Ovary (tissue), 9 donors: Measurements from ENCODE around the gene PDE3B. TPM values are rescaled to one million over a fixed set of nuclear protein-coding genes. Genes with fewer than 3 reads are reported as not detected.

Source experiments
- DNase-seq, 5 donors: peaks; one replicate each; pipeline ENCODE4 v3.0.0-alpha.2; 2019 to 2020
- H3K27ac ChIP-seq, 2 donors: fragments of 200-600 bp; one replicate each; pipeline versions ENCODE4 v1.5.1 to v1.8.0; 2019 to 2022
- H3K27me3 ChIP-seq: fragments of 200-600 bp; one replicate; pipeline ENCODE4 v1.8.0; 2022
- H3K36me3 ChIP-seq: fragments of 200-600 bp; sonication (generic); one replicate; pipeline ENCODE4 v1.5.1; 2019
- H3K4me1 ChIP-seq: one replicate; pipeline ENCODE4 v1.8.1; 2013; ENCODE audit warnings: mild to moderate bottlenecking, moderate library complexity; ENCODE audit not compliant: insufficient read depth
- H3K4me3 ChIP-seq: fragments of 200-600 bp; sonication (generic); one replicate; pipeline ENCODE4 v1.5.1; 2017
- H3K9me3 ChIP-seq, 2 donors: fragments of 200-600 bp in 1 of 2; sonication (generic) in 1 of 2; one replicate each; pipeline versions ENCODE4 v1.5.1 to v1.8.1; 2013 to 2019; ENCODE audit warnings: mild to moderate bottlenecking in 1 of 2, moderate library complexity in 1 of 2
- CTCF ChIP-seq, 3 donors: fragments of 450-650 bp in 2 of 3; fragments of 200-600 bp in 1 of 3; IDR thresholded peaks; one replicate each; pipeline versions ENCODE4 v1.5.1 to v1.8.0; 2016 to 2022; ENCODE audit warnings: antibody characterized with exemption in 3 of 3, mild to moderate bottlenecking in 1 of 3
- EP300 ChIP-seq: sonication (generic); formaldehyde crosslinking; IDR thresholded peaks from one replicate; pipeline ENCODE4 v1.6.1; 2017; ENCODE audit warnings: antibody characterized with exemption
- POLR2A ChIP-seq: fragments of 450-650 bp; IDR thresholded peaks from one replicate; pipeline ENCODE4 v1.6.1; 2017; ENCODE audit warnings: antibody characterized with exemption, mild to moderate bottlenecking, moderate library complexity
- WGBS, 3 donors: extraction: QIAGEN DNeasy Blood & Tissue Kit in 1 of 3; methylation state at CpG; one replicate each; pipeline versions ENCODE4 v1.1.5 to v1.1.7; 2013 to 2017; 5-methylcytosine and 5-hydroxymethylcytosine counted together
- intact Hi-C, 4 donors: fragments of 100-400 bp; cut with DNase I; formaldehyde crosslinking; loops; one replicate each; pipeline versions ENCODE4 v1.11.0 to v1.15.1; 2022 to 2023
- polyA plus RNA-seq, 2 donors: library from polyadenylated mRNA; stranded (reverse); fragments of 200-250 nt in 1 of 2; fragments of 350-450 nt in 1 of 2; fragmentation: Illumina TruSeq in 1 of 2; extraction: RNeasy Lipid Tissue Mini Kit (QIAGEN cat#74804) in 1 of 2; gene quantifications; one replicate each; pipeline ENCODE4 v1.2.3, GENCODE V29; 2013 to 2014
- total RNA-seq, 7 donors: library from RNA; depleted of rRNA in 2 of 7; stranded (reverse); fragments of >200 nt in 2 of 7; fragmentation: NEBNext Ultra II Directional in 3 of 7; extraction: Animal tissue kit (Norgen Biotek cat#: 25700) in 3 of 7; gene quantifications; one replicate each; pipeline versions ENCODE4 v1.1.0 to v1.2.4, GENCODE V29; 2016 to 2023
- donor health status: DM: no; HTN: no; CAD: no; lungs with moderate emphysema.
- donor health status: DM: no; HTN: no; CAD: no.
- donor health status: Bipolar disorder and iron deficiency.
- donor health status: DM: yes; HTN: yes; CAD: no.
- donor health status: DM: no; HTN: no; CAD: no.
- donor health status: DM: yes; HTN: yes; CAD: no.

Gene PDE3B
- total and polyA plus RNA-seq, 9 donors = 0.13 to 5.9 (median 1.2) TPM

GRCh38 chr11:14803846-14804245 lies 160.2 kb downstream of the PDE3B start:
- Histone ChIP-seq H3K9me3 (no peaks in the 10 kb centered on the region), H3K4me1 (no peaks in the 10 kb centered on the region), H3K27me3 (no peaks in the 10 kb centered on the region), H3K36me3 (no peaks in the 10 kb centered on the region), H3K27ac (no peak overlapping the region), H3K4me3 (no peak overlapping the region)
- 88 to 90% (median 90%) methylated on average over 2 of the region's 2 CpGs for WGBS, 3 donors
- intact Hi-C loops = no loop called here
- TF ChIP-seq EP300 (no peak), POLR2A (no peak), CTCF (IDR thresholded peaks at IDR 0.05) (no peak)
- DNase-seq = no peak

GRCh38 chr11:14809466-14809865 lies 165.9 kb downstream of the PDE3B start:
- DNase-seq = no peak
- Histone ChIP-seq H3K4me3 (no peak overlapping the region), H3K27ac (no peak overlapping the region), H3K27me3 (no peaks in the 10 kb centered on the region), H3K9me3 (no peaks in the 10 kb centered on the region), H3K36me3 (no peaks in the 10 kb centered on the region), H3K4me1 (no peaks in the 10 kb centered on the region)
- intact Hi-C loops = no loop called here
- TF ChIP-seq EP300 (no peak), POLR2A (no peak), CTCF (IDR thresholded peaks at IDR 0.05) (no peak)

GRCh38 chr11:14812757-14813156 lies 169.2 kb downstream of the PDE3B start:
- DNase-seq = no peak
- TF ChIP-seq CTCF (IDR thresholded peaks at IDR 0.05) (no peak), EP300 (no peak), POLR2A (no peak)
- Histone ChIP-seq H3K36me3 (no peaks in the 10 kb centered on the region), H3K4me1 (no peaks in the 10 kb centered on the region), H3K27me3 (no peaks in the 10 kb centered on the region), H3K9me3 (no peaks in the 10 kb centered on the region), H3K4me3 (no peak overlapping the region), H3K27ac (no peak overlapping the region)
- intact Hi-C loops = no loop called here
- 94 to 95% (median 94%) methylated on average over 3 of the region's 3 CpGs for WGBS, 3 donors

- Histone ChIP-seq H3K4me3 (no peak overlapping the region), H3K9me3 (no peaks in the 10 kb centered on the region), H3K4me1 (no peaks in the 10 kb centered on the region), H3K27ac (no peak overlapping the region), H3K36me3 (no peaks in the 10 kb centered on the region), H3K27me3 (no peaks in the 10 kb centered on the region)
- DNase-seq = no peak
- intact Hi-C loops = no loop called here
- no peak for TF ChIP-seq EP300
- TF ChIP-seq CTCF (IDR thresholded peaks at IDR 0.05) = no peak
- no peak for TF ChIP-seq POLR2A
These were observed 169.9 kb downstream of the PDE3B start for GRCh38 chr11:14813516-14813915.

- DNase-seq = no peak
- H3K9me3 ChIP-seq = no peaks in the 10 kb centered on the region
- H3K27me3 ChIP-seq = no peaks in the 10 kb centered on the region
- H3K4me1 ChIP-seq = no peaks in the 10 kb centered on the region
- no peak overlapping the region for H3K4me3 ChIP-seq
- intact Hi-C loops = no loop called here
- TF ChIP-seq EP300 (no peak), POLR2A (no peak), CTCF (IDR thresholded peaks at IDR 0.05) (no peak)
- WGBS, 3 donors = 40 to 64% (median 41%) methylated on average over 2 of the region's 2 CpGs
- no peaks in the 10 kb centered on the region for H3K36me3 ChIP-seq
- no peak overlapping the region for H3K27ac ChIP-seq
These were observed 175.2 kb downstream of the PDE3B start for GRCh38 chr11:14818779-14819178.
